Astrocyte (in vitro differentiated cells and primary cell): ENCODE data around the gene CD8B2.

ENCODE experiments used
- CTCF ChIP-seq: IDR thresholded peaks from 2 replicates; pipeline ENCODE4 v1.5.1; 2011; ENCODE audit warnings: low read depth, mild to moderate bottlenecking, inconsistent platforms, low read length, moderate library complexity; ENCODE audit not compliant: insufficient read depth
- EZH2 ChIP-seq: IDR thresholded peaks from 2 replicates; pipeline ENCODE4 v1.6.1; 2012; ENCODE audit warnings: mild to moderate bottlenecking, low read length, inconsistent platforms; ENCODE audit not compliant: insufficient read depth

- TF ChIP-seq CTCF, result no peak
- no peak for TF ChIP-seq EZH2
These were observed 67.9 kb downstream of the CD8B2 start for GRCh38 chr2:106555053-106555452.
